Vagina (tissue), 2 donors: Measurements from ENCODE around the gene MOCS2. TPM values are rescaled to one million over a fixed set of nuclear protein-coding genes. Genes with fewer than 3 reads are reported as not detected.

Experiments used
- DNase-seq, 2 donors: peaks; one replicate each; pipeline ENCODE4 v3.0.0-alpha.2; 2017; ENCODE audit errors: extremely low spot score in 2 of 2
- H3K27ac ChIP-seq: fragments of 200-600 bp; sonication (generic); one replicate; pipeline ENCODE4 v1.5.1; 2019
- H3K27me3 ChIP-seq: fragments of 200-600 bp; sonication (generic); one replicate; pipeline ENCODE4 v1.5.1; 2019
- H3K36me3 ChIP-seq, 2 donors: fragments of 200-600 bp; sonication (generic); one replicate each; pipeline ENCODE4 v1.5.1; 2017 to 2019
- H3K4me1 ChIP-seq: fragments of 200-600 bp; sonication (generic); one replicate; pipeline ENCODE4 v1.5.1; 2019
- H3K4me3 ChIP-seq, 2 donors: fragments of 200-600 bp; sonication (generic); 1 replicate in 1 of 2; 2 replicates in 1 of 2; pipeline ENCODE4 v1.5.1; 2016 to 2019
- H3K9me3 ChIP-seq: fragments of 200-600 bp; sonication (generic); one replicate; pipeline ENCODE4 v1.5.1; 2019
- POLR2A ChIP-seq, 2 donors: fragments of 450-650 bp; IDR thresholded peaks; one replicate each; pipeline ENCODE4 v1.6.1; 2017; ENCODE audit warnings: antibody characterized with exemption in 2 of 2, mild to moderate bottlenecking in 2 of 2, moderate library complexity in 2 of 2
- POLR2AphosphoS5 ChIP-seq, 2 donors: sonication (generic); formaldehyde crosslinking; IDR thresholded peaks; one replicate each; pipeline ENCODE4 v1.9.0; 2017; ENCODE audit warnings: antibody characterized with exemption in 2 of 2, mild to moderate bottlenecking in 2 of 2, low read depth in 1 of 2; ENCODE audit not compliant: insufficient read depth in 1 of 2
- intact Hi-C: fragments of 100-400 bp; cut with DNase I; formaldehyde crosslinking; loops from one replicate; pipeline ENCODE4 v1.15.1; 2023
- total RNA-seq: library from RNA; depleted of rRNA; stranded (reverse); fragments of >200 nt; gene quantifications from one replicate; pipeline ENCODE4 v1.2.3, GENCODE V29; 2016
- TF ChIP-seq, protein P1 (sequence below), 3 experiments: fragments of 450-650 bp in 2 of 3; fragments of 200-600 bp in 1 of 3; sonication (generic) in 1 of 3; IDR thresholded peaks; one replicate each; pipeline ENCODE4 v1.5.1; 2017 to 2019; ENCODE audit warnings: antibody characterized with exemption in 3 of 3, mild to moderate bottlenecking in 2 of 3, moderate library complexity in 2 of 3

The MOCS2 gene
- total RNA-seq, 1 donor from 2014 or later, result 33.1 TPM

DNA sequence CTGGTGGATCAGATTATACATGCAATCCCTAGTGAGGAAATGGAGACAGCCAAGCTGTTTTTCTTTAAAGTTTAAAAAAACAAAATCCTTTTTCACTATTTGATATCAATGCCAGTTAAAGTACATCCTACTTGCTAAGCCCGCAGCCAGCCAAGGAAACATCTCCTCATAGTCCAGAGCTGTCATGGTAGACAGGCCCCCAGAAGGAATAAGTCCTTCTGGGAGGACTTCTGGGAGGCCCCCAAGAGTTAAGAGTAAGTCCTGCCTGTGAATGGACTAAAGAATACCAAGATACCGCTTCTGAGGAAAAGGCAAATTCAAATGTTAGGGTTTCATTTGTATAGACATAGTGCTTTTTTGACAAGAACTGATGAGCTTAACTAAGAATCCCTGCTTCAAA lies 38.3 kb downstream of the MOCS2 start:
- DNase-seq, result no peak
- Histone ChIP-seq H3K9me3 (no peaks in the 10 kb centered on the region), H3K27ac (no peak overlapping the region), H3K4me1 (no peaks in the 10 kb centered on the region), H3K27me3 (no peaks in the 10 kb centered on the region), H3K4me3 (no peak overlapping the region), H3K36me3 (peaks cover 0 to 4% of the 10 kb centered on the region in 2 donors)
- TF ChIP-seq POLR2AphosphoS5 (IDR thresholded peaks at IDR 0.05; ENCODE audit: insufficient read depth in 1 of 2, low read depth in 1 of 2) (no peak), POLR2A (IDR thresholded peaks at IDR 0.05) (no peak)
- TF ChIP-seq, protein P1, sequence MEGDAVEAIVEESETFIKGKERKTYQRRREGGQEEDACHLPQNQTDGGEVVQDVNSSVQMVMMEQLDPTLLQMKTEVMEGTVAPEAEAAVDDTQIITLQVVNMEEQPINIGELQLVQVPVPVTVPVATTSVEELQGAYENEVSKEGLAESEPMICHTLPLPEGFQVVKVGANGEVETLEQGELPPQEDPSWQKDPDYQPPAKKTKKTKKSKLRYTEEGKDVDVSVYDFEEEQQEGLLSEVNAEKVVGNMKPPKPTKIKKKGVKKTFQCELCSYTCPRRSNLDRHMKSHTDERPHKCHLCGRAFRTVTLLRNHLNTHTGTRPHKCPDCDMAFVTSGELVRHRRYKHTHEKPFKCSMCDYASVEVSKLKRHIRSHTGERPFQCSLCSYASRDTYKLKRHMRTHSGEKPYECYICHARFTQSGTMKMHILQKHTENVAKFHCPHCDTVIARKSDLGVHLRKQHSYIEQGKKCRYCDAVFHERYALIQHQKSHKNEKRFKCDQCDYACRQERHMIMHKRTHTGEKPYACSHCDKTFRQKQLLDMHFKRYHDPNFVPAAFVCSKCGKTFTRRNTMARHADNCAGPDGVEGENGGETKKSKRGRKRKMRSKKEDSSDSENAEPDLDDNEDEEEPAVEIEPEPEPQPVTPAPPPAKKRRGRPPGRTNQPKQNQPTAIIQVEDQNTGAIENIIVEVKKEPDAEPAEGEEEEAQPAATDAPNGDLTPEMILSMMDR (IDR thresholded peaks at IDR 0.05), result no peak
- intact Hi-C loops, result no loop called here

DNA sequence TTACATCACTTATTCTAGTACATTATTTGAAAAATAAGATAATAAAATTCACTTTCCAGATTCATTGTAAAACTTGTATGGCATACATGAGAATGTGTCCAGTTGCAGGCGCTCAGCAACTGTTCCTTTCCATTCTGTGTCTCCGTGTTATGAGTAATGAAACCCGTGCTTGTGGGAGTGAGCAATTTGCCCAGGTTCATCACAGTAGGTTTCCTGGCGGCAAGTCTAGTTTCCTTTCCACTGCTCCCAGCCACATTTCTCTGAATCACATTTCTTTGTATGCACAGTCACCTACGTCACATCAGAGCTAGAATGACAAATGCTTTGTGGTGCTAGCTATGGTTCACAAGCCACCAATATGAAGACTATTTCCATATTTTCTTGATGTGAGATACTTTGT lies 39.9 kb downstream of the MOCS2 start:
- DNase-seq, result no peak
- Histone ChIP-seq H3K9me3 (no peaks in the 10 kb centered on the region), H3K4me1 (no peaks in the 10 kb centered on the region), H3K36me3 (no peaks in the 10 kb centered on the region), H3K27me3 (no peaks in the 10 kb centered on the region), H3K4me3 (no peak overlapping the region), H3K27ac (no peak overlapping the region)
- intact Hi-C loops, result no loop called here
- TF ChIP-seq POLR2AphosphoS5 (IDR thresholded peaks at IDR 0.05; ENCODE audit: insufficient read depth in 1 of 2, low read depth in 1 of 2), result no peak
- TF ChIP-seq POLR2A (IDR thresholded peaks at IDR 0.05), result no peak

DNA sequence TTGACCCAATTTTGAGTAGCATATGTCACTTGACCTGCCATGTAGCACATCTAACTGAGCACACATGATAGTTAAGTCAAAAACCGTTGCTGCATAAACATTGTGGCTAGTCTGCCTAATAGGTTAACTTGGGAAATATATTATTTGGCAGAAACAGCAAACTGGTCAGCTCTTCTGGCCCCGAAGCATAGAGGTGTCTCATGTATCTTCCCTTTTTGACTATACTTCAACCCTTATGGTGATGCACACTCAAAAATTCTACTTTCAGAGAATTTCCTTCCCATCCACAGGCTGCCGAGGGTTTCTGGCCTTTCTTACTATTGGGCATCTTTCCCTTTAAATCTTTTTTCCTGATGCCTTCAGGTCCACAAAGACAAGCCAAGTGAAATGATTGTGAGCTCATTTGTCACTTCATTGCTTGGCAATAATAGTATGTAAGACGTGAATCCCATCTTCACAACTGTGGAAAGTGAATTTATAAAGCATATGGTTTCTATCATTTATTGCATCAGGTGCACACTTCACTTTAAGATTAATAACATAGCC lies 41.2 kb downstream of the MOCS2 start:
- TF ChIP-seq POLR2A (IDR thresholded peaks at IDR 0.05) (no peak), POLR2AphosphoS5 (IDR thresholded peaks at IDR 0.05; ENCODE audit: insufficient read depth in 1 of 2, low read depth in 1 of 2) (no peak)
- TF ChIP-seq, protein P1 (IDR thresholded peaks at IDR 0.05), result no peak
- DNase-seq, result no peak
- Histone ChIP-seq H3K27ac (no peak overlapping the region), H3K27me3 (no peaks in the 10 kb centered on the region), H3K9me3 (no peaks in the 10 kb centered on the region), H3K4me3 (no peak overlapping the region), H3K4me1 (no peaks in the 10 kb centered on the region), H3K36me3 (no peaks in the 10 kb centered on the region)
- intact Hi-C loops, result no loop called here

DNA sequence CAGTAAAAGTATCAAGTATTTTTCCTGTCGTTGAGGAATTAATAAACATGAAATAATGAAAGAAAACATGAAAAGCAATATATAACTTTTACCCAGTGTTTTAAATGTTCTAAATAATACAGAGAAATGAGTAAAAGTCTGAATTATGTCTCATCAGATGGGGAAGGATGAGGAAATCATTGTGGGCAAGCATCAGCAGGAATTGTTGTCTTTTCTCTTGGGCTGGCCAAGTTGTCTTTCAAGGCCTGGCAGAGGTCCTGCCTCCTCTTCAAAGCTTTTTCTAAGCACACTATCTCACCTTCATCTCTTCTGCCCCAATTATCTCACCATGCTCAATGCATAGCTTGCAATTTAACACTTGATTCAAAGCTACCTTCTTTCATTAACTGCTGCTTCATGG lies 41.9 kb downstream of the MOCS2 start:
- Histone ChIP-seq H3K36me3 (no peaks in the 10 kb centered on the region), H3K4me1 (no peaks in the 10 kb centered on the region), H3K27me3 (no peaks in the 10 kb centered on the region), H3K4me3 (no peak overlapping the region), H3K9me3 (no peaks in the 10 kb centered on the region), H3K27ac (no peak overlapping the region)
- no peak for DNase-seq
- TF ChIP-seq POLR2A (IDR thresholded peaks at IDR 0.05), result no peak
- no peak for TF ChIP-seq POLR2AphosphoS5 (IDR thresholded peaks at IDR 0.05; ENCODE audit: insufficient read depth in 1 of 2, low read depth in 1 of 2)
- TF ChIP-seq, protein P1 (IDR thresholded peaks at IDR 0.05), result no peak
- intact Hi-C loops, result no loop called here

GRCh38 chr5:53066088-53066487 lies 43.5 kb downstream of the MOCS2 start:
- no peaks in the 10 kb centered on the region for H3K9me3 ChIP-seq
- H3K27me3 ChIP-seq, result no peaks in the 10 kb centered on the region
- H3K27ac ChIP-seq, result no peak overlapping the region
- DNase-seq, result no peak
- H3K4me3 ChIP-seq, result no peak overlapping the region
- no peaks in the 10 kb centered on the region for H3K36me3 ChIP-seq
- TF ChIP-seq, protein P1 (IDR thresholded peaks at IDR 0.05), result no peak
- TF ChIP-seq POLR2AphosphoS5 (IDR thresholded peaks at IDR 0.05; ENCODE audit: insufficient read depth in 1 of 2, low read depth in 1 of 2) (no peak), POLR2A (IDR thresholded peaks at IDR 0.05) (no peak)
- H3K4me1 ChIP-seq, result no peaks in the 10 kb centered on the region
- intact Hi-C loops, result no loop called here
